GM12892 (cell line): ENCODE results near the gene RBMS2.

ENCODE experiments used
- POLR2A ChIP-seq: IDR thresholded peaks from 2 replicates; pipeline ENCODE4 v1.6.1; 2011; ENCODE audit warnings: low read depth, low read length, control low read depth
- POLR2AphosphoS5 ChIP-seq: IDR thresholded peaks from 2 replicates; pipeline ENCODE4 v1.6.1; 2011; ENCODE audit warnings: low read depth, low read length, control low read depth

DNA sequence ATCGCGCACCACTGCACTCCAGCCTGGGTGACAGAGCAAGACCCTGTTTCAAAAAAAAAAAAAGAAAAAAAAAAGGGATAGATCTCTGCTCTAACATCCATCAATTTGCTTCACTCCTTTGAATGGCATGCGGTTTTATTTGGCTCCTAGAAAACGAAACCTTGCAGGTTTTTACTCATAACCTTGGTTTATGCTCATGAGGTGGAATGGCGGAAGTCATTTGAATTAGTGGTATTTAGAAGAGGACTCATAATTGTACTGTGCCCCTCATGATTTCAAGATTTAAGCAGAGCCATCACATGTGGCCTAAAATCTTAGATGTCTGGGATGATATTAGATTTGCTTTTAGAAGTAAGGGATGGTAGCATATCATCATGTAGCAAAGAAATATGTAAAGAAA lies 29.4 kb downstream of the RBMS2 start:
- TF ChIP-seq POLR2A, result no peak
- no peak for TF ChIP-seq POLR2AphosphoS5
